Endodermal cell (in vitro differentiated cells): Measurements from ENCODE around the gene ACAD8. TPM values are rescaled to one million over a fixed set of nuclear protein-coding genes. Genes with fewer than 3 reads are reported as not detected.

Experiments used
- DNase-seq: peaks from one replicate; pipeline ENCODE4 v3.0.0-alpha.2; 2017
- H3K27ac ChIP-seq: 2 replicates; pipeline ENCODE4 v1.5.1; 2013; ENCODE audit warnings: mild to moderate bottlenecking, low read depth, low read length, moderate library complexity
- H3K27me3 ChIP-seq: 2 replicates; pipeline ENCODE4 v1.6.1; 2013; ENCODE audit warnings: mild to moderate bottlenecking, low read length, moderate library complexity; ENCODE audit not compliant: insufficient read depth, control insufficient read depth, poor library complexity, severe bottlenecking
- H3K36me3 ChIP-seq: 2 replicates; pipeline ENCODE4 v1.7.0; 2013; ENCODE audit warnings: mild to moderate bottlenecking, low read length, moderate library complexity; ENCODE audit not compliant: control insufficient read depth, insufficient read depth
- H3K4me1 ChIP-seq: one replicate; pipeline ENCODE4 v1.7.0; 2013; ENCODE audit warnings: low read length; ENCODE audit not compliant: control insufficient read depth, insufficient read depth
- H3K4me3 ChIP-seq: 2 replicates; pipeline ENCODE4 v1.5.1; 2013; ENCODE audit warnings: mild to moderate bottlenecking, low read length, moderate library complexity
- H3K9ac ChIP-seq: 2 replicates; pipeline ENCODE4 v1.6.1; 2013; ENCODE audit warnings: mild to moderate bottlenecking, low read length, moderate library complexity; ENCODE audit not compliant: poor library complexity, severe bottlenecking; ENCODE audit errors: extremely low read depth
- H3K9me3 ChIP-seq: 2 replicates; pipeline ENCODE4 v1.6.1; 2013; ENCODE audit warnings: mild to moderate bottlenecking, low read length, moderate library complexity; ENCODE audit not compliant: control insufficient read depth
- H3K27ac Mint-ChIP-seq: 2 replicates; pipeline ENCODE4 v1.8.0; 2020; ENCODE audit warnings: mixed read lengths
- H3K27me3 Mint-ChIP-seq: 2 replicates; pipeline ENCODE4 v1.8.0; 2021; ENCODE audit warnings: mild to moderate bottlenecking, mixed read lengths; ENCODE audit not compliant: insufficient read depth
- H3K36me3 Mint-ChIP-seq: 2 replicates; pipeline ENCODE4 v1.8.0; 2020; ENCODE audit warnings: low read depth, mixed read lengths
- H3K4me1 Mint-ChIP-seq: 2 replicates; pipeline ENCODE4 v1.8.0; 2020; ENCODE audit warnings: mixed read lengths
- H3K4me3 Mint-ChIP-seq: 2 replicates; pipeline ENCODE4 v1.8.0; 2020; ENCODE audit warnings: mild to moderate bottlenecking, moderate library complexity, mixed read lengths
- H3K9me3 Mint-ChIP-seq: 2 replicates; pipeline ENCODE4 v1.8.0; 2020; ENCODE audit warnings: mild to moderate bottlenecking, mixed read lengths
- CTCF ChIP-seq: fragments of 200-600 bp; sonication (generic); conservative IDR thresholded peaks from 2 replicates; pipeline ENCODE4 v1.5.0; 2021; ENCODE audit warnings: antibody characterized with exemption, mild to moderate bottlenecking
- WGBS, 2 experiments: methylation state at CpG; one replicate each; pipeline versions ENCODE4 v1.1.5 to v1.1.7; 2013; ENCODE audit warnings: missing lambda C conversion rate in 2 of 2, mixed read lengths in 1 of 2; ENCODE audit not compliant: insufficient coverage in 1 of 2, insufficient read length in 1 of 2; 5-methylcytosine and 5-hydroxymethylcytosine counted together
- total RNA-seq, 2 donors: library from RNA; stranded (reverse); fragmentation: NEBNext Ultra II Directional in 1 of 2; extraction: Animal tissue kit (Norgen Biotek cat#: 25700) in 1 of 2; gene quantifications; 2 replicates in 1 of 2; 3 replicates in 1 of 2; pipeline ENCODE4 v1.2.1, GENCODE V29; 2021

ACAD8 gene
- total RNA-seq, 2 donors from 2014 or later = 35.3 to 37.2 TPM

- no peak overlapping the region for H3K9ac ChIP-seq
- H3K4me1 ChIP-seq = no peaks in the 10 kb centered on the region
- Mint-ChIP-seq H3K9me3 (no peaks in the 10 kb centered on the region), H3K36me3 (peaks cover 8% of the 10 kb centered on the region), H3K27ac (no peak overlapping the region), H3K4me1 (no peaks in the 10 kb centered on the region), H3K4me3 (no peak overlapping the region), H3K27me3 (no peaks in the 10 kb centered on the region)
- 83 to 84% methylated on average over 6 to 12 of the region's 12 CpGs for WGBS, 2 experiments
- H3K4me3 ChIP-seq = no peak overlapping the region
- H3K9me3 ChIP-seq = peaks cover 6% of the 10 kb centered on the region
- H3K27me3 ChIP-seq = no peaks in the 10 kb centered on the region
- DNase-seq = no peak
- H3K27ac ChIP-seq = no peak overlapping the region
- H3K36me3 ChIP-seq = no peaks in the 10 kb centered on the region
- no peak for TF ChIP-seq CTCF
Observed at GRCh38 chr11:134312223-134312622, 58.9 kb downstream of the ACAD8 start.

GRCh38 chr11:134312807-134313206 lies 59.4 kb downstream of the ACAD8 start:
- Mint-ChIP-seq H3K27me3 (no peaks in the 10 kb centered on the region), H3K27ac (no peak overlapping the region), H3K4me3 (no peak overlapping the region), H3K9me3 (no peaks in the 10 kb centered on the region), H3K4me1 (no peaks in the 10 kb centered on the region), H3K36me3 (peaks cover 3% of the 10 kb centered on the region)
- WGBS, 2 experiments = 86 to 87% methylated on average over 2 to 5 of the region's 5 CpGs
- peaks cover 12% of the 10 kb centered on the region for H3K9me3 ChIP-seq
- H3K4me3 ChIP-seq = no peak overlapping the region
- TF ChIP-seq CTCF = no peak
- no peak overlapping the region for H3K9ac ChIP-seq
- no peaks in the 10 kb centered on the region for H3K27me3 ChIP-seq
- H3K27ac ChIP-seq = no peak overlapping the region
- no peaks in the 10 kb centered on the region for H3K36me3 ChIP-seq
- DNase-seq = no peak
- H3K4me1 ChIP-seq = no peaks in the 10 kb centered on the region

- Histone ChIP-seq H3K27me3 (no peaks in the 10 kb centered on the region), H3K4me3 (no peak overlapping the region), H3K9me3 (peaks cover 12% of the 10 kb centered on the region), H3K36me3 (no peaks in the 10 kb centered on the region), H3K4me1 (no peaks in the 10 kb centered on the region), H3K27ac (no peak overlapping the region), H3K9ac (no peak overlapping the region)
- no peak overlapping the region for H3K4me3 Mint-ChIP-seq
- H3K27ac Mint-ChIP-seq = no peak overlapping the region
- no peak for TF ChIP-seq CTCF
- DNase-seq = no peak
- H3K36me3 Mint-ChIP-seq = peaks cover 4% of the 10 kb centered on the region
- 94 to 100% methylated on average over 3 to 10 of the region's 10 CpGs for WGBS, 2 experiments
- H3K4me1 Mint-ChIP-seq = no peaks in the 10 kb centered on the region
- H3K9me3 Mint-ChIP-seq = no peaks in the 10 kb centered on the region
- no peaks in the 10 kb centered on the region for H3K27me3 Mint-ChIP-seq
Observed at GRCh38 chr11:134313379-134313778, 60.0 kb downstream of the ACAD8 start.
